GM23248 (cell line): ENCODE measurements around the gene WDR93.

Experiments used
- EZH2 ChIP-seq: fragments of 200-600 bp; sonication (generic); IDR thresholded peaks from 2 replicates; pipeline ENCODE4 v1.6.1; 2018; ENCODE audit warnings: antibody characterized with exemption, mild to moderate bottlenecking; ENCODE audit not compliant: insufficient read depth, poor library complexity, severe bottlenecking
- EZH2phosphoT487 ChIP-seq: fragments of 200-600 bp; sonication (generic); IDR thresholded peaks from 2 replicates; pipeline ENCODE4 v1.6.1; 2018; ENCODE audit warnings: antibody characterized with exemption, moderate library complexity, mild to moderate bottlenecking, low read depth; ENCODE audit not compliant: insufficient read depth

DNA sequence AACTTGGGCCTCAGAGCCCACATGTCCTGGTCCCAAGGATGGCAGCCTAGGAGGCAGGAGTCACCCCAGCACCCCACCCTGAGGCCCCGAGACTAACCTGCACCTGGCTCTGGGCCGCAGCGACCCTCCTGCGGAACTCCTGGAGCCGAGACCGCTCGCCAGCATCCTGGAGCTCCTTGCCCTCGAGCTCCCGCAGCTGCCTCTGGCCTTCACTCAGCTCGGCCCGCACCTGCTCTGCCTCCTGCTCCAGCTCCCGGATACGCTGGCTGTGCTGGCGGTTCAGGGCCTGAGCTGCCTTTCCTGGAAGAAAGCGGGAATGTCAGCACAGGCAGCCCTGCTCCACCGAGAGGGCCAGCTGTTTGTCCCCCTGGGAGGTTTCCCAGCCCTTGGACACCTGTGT lies 48.5 kb upstream of the WDR93 start:
- no peak for TF ChIP-seq EZH2
- TF ChIP-seq EZH2phosphoT487 = no peak
